ENCODE data around the gene KRTAP22-2. TPM values are rescaled to one million over a fixed set of nuclear protein-coding genes. Genes with fewer than 3 reads are reported as not detected.
A peak's percentile ranks its signal among the peaks of the same experiment; 100 is the strongest.

The KRTAP22-2 gene
- total and polyA plus RNA-seq, 2 of the 8 experiments (the other 6 are each of a cell fraction or from before 2014, with no cell fraction given), result not detected

GRCh38 chr21:30638686-30639085 is 48.5 kb upstream of the KRTAP22-2 start:
- H3K4me2 ChIP-seq (ENCODE audit: insufficient read depth in 1 of 2, low read depth in 2 of 2, low read length in 2 of 2), result no peak overlapping the region
- H3K79me2 ChIP-seq (ENCODE audit: control insufficient read depth in 1 of 2, insufficient read depth in 2 of 2, low read length in 2 of 2), result no peaks in the 10 kb centered on the region
- H3K23me2 ChIP-seq (ENCODE audit: low read depth, low read length), result no peaks in the 10 kb centered on the region
- no peak overlapping the region for H2AFZ ChIP-seq (ENCODE audit: low read length)
- H3K9ac ChIP-seq (replicated peaks in 1 of 4; ENCODE audit: extremely low read depth in 1 of 4, low read depth in 3 of 4, low read length in 3 of 4), result no peak overlapping the region
- no peak overlapping the region for H4K8ac ChIP-seq (ENCODE audit: extremely low read depth, insufficient read depth, low read length)
- WGBS, 2 experiments (ENCODE audit: extremely low coverage in 1 of 2, insufficient coverage in 1 of 2, insufficient read length in 1 of 2, insufficient replicate concordance in 2 of 2, low coverage in 1 of 2, low lambda C conversion rate in 2 of 2, missing lambda C conversion rate in 1 of 2), result 95% methylated on average over 3 of the region's 3 CpGs; no CpG with 5 or more reads in 1 of the 2 experiments
- H2BK12ac ChIP-seq (ENCODE audit: low read depth, low read length), result no peak overlapping the region
- FAIRE-seq, result no peak
- H3K27me3 ChIP-seq (replicated peaks in 1 of 4; ENCODE audit: control insufficient read depth in 3 of 4, extremely low read depth in 1 of 4, insufficient read depth in 3 of 4, low read length in 3 of 4), result no peaks in the 10 kb centered on the region
- H3K56ac ChIP-seq (replicated peaks; ENCODE audit: insufficient read length, low read depth, low read length), result no peak overlapping the region
- no peak for DNase-seq (ENCODE audit: low read depth in 1 of 2, low spot score in 2 of 2)
- no peaks in the 10 kb centered on the region for H3K36me3 ChIP-seq (ENCODE audit: control insufficient read depth in 2 of 4, insufficient read depth in 4 of 4, low read length in 3 of 4)
- H2AK5ac ChIP-seq (ENCODE audit: low read depth, low read length), result no peak overlapping the region
- H2BK15ac ChIP-seq (ENCODE audit: low read length), result no peak overlapping the region
- no peak overlapping the region for H2BK5ac ChIP-seq (ENCODE audit: low read depth, low read length)
- no peak overlapping the region for H3K27ac ChIP-seq (ENCODE audit: low read depth, low read length)
- no peak overlapping the region for H3K23ac ChIP-seq (ENCODE audit: insufficient read length)
- H3K4ac ChIP-seq (replicated peaks; ENCODE audit: insufficient read length, low read depth, low read length), result no peak overlapping the region
- no peak overlapping the region for H3K14ac ChIP-seq (ENCODE audit: insufficient read length)
- TF ChIP-seq CEBPB (IDR thresholded peaks at IDR 0.05; ENCODE audit: low read depth, low read length) (peak; percentile 51; the same call in 1 of the 2 replicates), JUN (IDR thresholded peaks at IDR 0.05; ENCODE audit: low read depth, low read length) (no peak)
- no peak overlapping the region for H3K18ac ChIP-seq (ENCODE audit: extremely low read depth, low read length)
- no peak overlapping the region for H4K5ac ChIP-seq (ENCODE audit: insufficient read length, low read depth, low read length)
- ChIA-PET CTCF (ENCODE audit: partially characterized antibody) (no interaction called here), POLR2A (ENCODE audit: partially characterized antibody) (no interaction called here)
- H3K79me1 ChIP-seq (ENCODE audit: low read depth, low read length), result no peaks in the 10 kb centered on the region
- H2BK120ac ChIP-seq (replicated peaks; ENCODE audit: low read depth, low read length), result no peak overlapping the region
- H4K20me1 ChIP-seq (replicated peaks in 1 of 2; ENCODE audit: control insufficient read depth in 1 of 2, insufficient read depth in 2 of 2, low read length in 2 of 2), result no peaks in the 10 kb centered on the region
- H2BK20ac ChIP-seq (ENCODE audit: low read length), result no peak overlapping the region
- no peaks in the 10 kb centered on the region for H3K4me1 ChIP-seq (replicated peaks in 1 of 4; ENCODE audit: control insufficient read depth in 3 of 4, insufficient read depth in 4 of 4, low read length in 3 of 4)
- peaks cover 0 to 3% of the 10 kb centered on the region in 2 experiments; a peak in 1 of 4 replicates for H3K9me3 ChIP-seq (ENCODE audit: insufficient read depth in 2 of 2, low read depth in 1 of 2, low read length in 1 of 2)
- H4K91ac ChIP-seq (replicated peaks; ENCODE audit: insufficient read length, low read length), result no peak overlapping the region
- H3K4me3 ChIP-seq (ENCODE audit: extremely low read depth in 1 of 4, insufficient read depth in 2 of 4, low read depth in 3 of 4, low read length in 4 of 4), result no peak overlapping the region
